ENCODE measurements around the gene KDM8.

Gene KDM8

DNA sequence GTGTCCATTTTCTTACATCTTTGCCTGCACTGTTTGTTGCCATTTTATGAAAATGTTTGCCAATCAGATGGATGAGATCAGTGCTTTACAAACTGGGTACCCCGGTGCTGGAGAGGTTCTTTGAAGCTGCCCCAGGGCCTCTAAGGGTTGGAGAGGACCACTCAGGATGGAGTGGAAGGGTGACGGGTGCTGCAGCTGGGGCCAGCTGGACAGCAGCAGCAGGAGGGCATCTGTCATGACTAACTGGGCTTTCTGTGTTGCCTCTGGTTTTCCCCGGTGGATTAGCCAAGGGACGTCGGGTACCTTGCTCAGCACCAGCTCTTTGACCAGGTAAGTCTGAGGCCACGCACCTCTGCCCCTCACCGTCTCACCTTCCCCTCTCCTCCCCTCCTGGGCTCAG, 12.3 kb downstream of the KDM8 start:
- H3K4me1 ChIP-seq (ENCODE audit: insufficient read depth, poor library complexity, severe bottlenecking), result no peaks in the 10 kb centered on the region
- H3K27me3 ChIP-seq (ENCODE audit: insufficient read depth, poor library complexity, severe bottlenecking), result no peaks in the 10 kb centered on the region
- DNase-seq (ENCODE audit: low spot score), result no peak
- H3K4me3 ChIP-seq (ENCODE audit: severe bottlenecking), result no peak overlapping the region
- H3K27ac ChIP-seq (ENCODE audit: poor library complexity, severe bottlenecking), result no peak overlapping the region
- H3K36me3 ChIP-seq (ENCODE audit: low read depth), result peaks cover 3% of the 10 kb centered on the region; the same call in 1 of the 2 replicates
- no peak for ATAC-seq (ENCODE audit: low read depth)
- TF ChIP-seq, protein P1, sequence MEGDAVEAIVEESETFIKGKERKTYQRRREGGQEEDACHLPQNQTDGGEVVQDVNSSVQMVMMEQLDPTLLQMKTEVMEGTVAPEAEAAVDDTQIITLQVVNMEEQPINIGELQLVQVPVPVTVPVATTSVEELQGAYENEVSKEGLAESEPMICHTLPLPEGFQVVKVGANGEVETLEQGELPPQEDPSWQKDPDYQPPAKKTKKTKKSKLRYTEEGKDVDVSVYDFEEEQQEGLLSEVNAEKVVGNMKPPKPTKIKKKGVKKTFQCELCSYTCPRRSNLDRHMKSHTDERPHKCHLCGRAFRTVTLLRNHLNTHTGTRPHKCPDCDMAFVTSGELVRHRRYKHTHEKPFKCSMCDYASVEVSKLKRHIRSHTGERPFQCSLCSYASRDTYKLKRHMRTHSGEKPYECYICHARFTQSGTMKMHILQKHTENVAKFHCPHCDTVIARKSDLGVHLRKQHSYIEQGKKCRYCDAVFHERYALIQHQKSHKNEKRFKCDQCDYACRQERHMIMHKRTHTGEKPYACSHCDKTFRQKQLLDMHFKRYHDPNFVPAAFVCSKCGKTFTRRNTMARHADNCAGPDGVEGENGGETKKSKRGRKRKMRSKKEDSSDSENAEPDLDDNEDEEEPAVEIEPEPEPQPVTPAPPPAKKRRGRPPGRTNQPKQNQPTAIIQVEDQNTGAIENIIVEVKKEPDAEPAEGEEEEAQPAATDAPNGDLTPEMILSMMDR (IDR thresholded peaks at IDR 0.05; ENCODE audit: poor library complexity, severe bottlenecking), result no peak
- no peaks in the 10 kb centered on the region for H3K9me3 ChIP-seq (ENCODE audit: severe bottlenecking)

DNA sequence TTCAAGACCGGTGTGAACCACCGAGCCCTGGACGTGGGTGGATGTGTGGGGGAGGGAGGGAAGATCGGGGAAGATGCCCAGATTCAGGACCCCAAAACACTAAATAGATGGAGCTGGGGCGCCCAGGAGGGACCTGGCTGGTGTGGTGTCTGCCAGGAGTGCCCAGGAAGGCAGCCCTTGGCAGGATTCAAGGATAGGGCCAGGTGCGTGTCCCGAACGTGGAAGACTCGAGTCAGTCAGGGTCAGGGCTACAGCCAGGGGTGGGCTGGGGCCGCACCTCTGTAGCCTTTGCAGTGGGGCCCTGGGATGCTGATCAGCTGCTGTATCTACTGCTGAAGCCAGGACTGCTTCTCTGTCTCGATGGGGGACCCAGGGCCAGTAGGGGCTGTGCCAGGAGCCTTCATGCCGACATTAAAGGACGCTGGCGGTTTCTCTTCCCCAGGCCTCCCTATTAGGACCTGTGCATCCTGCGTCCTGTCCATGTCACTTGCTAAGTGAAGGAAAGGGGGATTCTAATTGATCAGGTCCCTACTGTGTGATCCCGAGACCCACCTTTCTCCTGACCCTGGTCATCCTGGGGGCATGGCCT, 13.1 kb downstream of the KDM8 start:
- ATAC-seq (ENCODE audit: low read depth) (no peak), DNase-seq (ENCODE audit: low spot score) (no peak)
- peaks cover 3% of the 10 kb centered on the region; the same call in 1 of the 2 replicates for H3K36me3 ChIP-seq (ENCODE audit: low read depth)
- no peaks in the 10 kb centered on the region for H3K9me3 ChIP-seq (ENCODE audit: severe bottlenecking)
- no peak overlapping the region for H3K4me3 ChIP-seq (ENCODE audit: severe bottlenecking)
- H3K27me3 ChIP-seq (ENCODE audit: insufficient read depth, poor library complexity, severe bottlenecking), result no peaks in the 10 kb centered on the region
- H3K4me1 ChIP-seq (ENCODE audit: insufficient read depth, poor library complexity, severe bottlenecking), result no peaks in the 10 kb centered on the region
- no peak overlapping the region for H3K27ac ChIP-seq (ENCODE audit: poor library complexity, severe bottlenecking)
- TF ChIP-seq, protein P1 (IDR thresholded peaks at IDR 0.05; ENCODE audit: poor library complexity, severe bottlenecking), result no peak

DNA sequence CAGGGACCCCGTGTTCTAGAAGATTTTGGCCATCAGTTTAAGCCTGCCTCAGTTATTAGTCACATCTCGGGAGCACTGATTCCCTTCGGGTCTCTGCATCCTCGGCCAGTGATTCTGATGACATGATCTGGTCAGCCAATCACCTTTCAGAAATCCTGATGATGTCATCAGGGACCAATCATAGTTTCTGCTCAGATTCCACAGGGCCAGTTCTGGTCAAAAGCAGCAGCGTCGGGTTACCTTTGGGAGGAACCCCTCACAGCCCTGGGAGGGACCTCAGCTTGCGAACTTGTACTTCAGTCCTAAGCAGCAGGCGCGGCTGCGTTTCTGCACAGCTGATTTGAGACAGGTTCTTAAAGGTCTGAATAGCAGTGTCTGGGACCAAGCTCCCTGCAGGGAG, 13.9 kb downstream of the KDM8 start:
- Histone ChIP-seq H3K36me3 (ENCODE audit: low read depth) (no peaks in the 10 kb centered on the region), H3K4me3 (ENCODE audit: severe bottlenecking) (no peak overlapping the region), H3K27ac (ENCODE audit: poor library complexity, severe bottlenecking) (no peak overlapping the region), H3K27me3 (ENCODE audit: insufficient read depth, poor library complexity, severe bottlenecking) (no peaks in the 10 kb centered on the region), H3K4me1 (ENCODE audit: insufficient read depth, poor library complexity, severe bottlenecking) (no peaks in the 10 kb centered on the region), H3K9me3 (ENCODE audit: severe bottlenecking) (no peaks in the 10 kb centered on the region)
- ATAC-seq (ENCODE audit: low read depth) (no peak), DNase-seq (ENCODE audit: low spot score) (no peak)
- TF ChIP-seq, protein P1 (IDR thresholded peaks at IDR 0.05; ENCODE audit: poor library complexity, severe bottlenecking), result no peak

DNA sequence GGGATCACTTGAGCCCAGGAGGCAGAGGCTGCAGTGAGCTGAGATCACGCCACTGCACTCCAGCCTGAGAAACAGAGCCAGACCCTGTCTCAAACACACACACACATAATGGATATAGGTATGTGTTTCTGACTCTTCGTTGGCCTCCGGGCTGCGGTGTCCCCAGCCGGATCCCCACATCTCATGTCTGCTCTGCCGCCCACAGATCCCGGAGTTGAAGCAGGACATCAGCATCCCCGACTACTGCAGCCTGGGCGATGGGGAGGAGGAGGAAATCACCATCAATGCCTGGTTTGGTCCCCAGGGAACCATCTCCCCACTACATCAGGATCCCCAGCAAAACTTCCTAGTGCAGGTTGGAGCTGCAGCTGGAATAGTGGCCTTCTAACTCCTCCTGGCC, 15.4 kb downstream of the KDM8 start:
- Histone ChIP-seq H3K4me3 (ENCODE audit: severe bottlenecking) (no peak overlapping the region), H3K27ac (ENCODE audit: poor library complexity, severe bottlenecking) (no peak overlapping the region), H3K4me1 (ENCODE audit: insufficient read depth, poor library complexity, severe bottlenecking) (no peaks in the 10 kb centered on the region), H3K27me3 (ENCODE audit: insufficient read depth, poor library complexity, severe bottlenecking) (no peaks in the 10 kb centered on the region), H3K36me3 (ENCODE audit: low read depth) (no peaks in the 10 kb centered on the region; the same call in 1 of the 2 replicates), H3K9me3 (ENCODE audit: severe bottlenecking) (no peaks in the 10 kb centered on the region)
- DNase-seq (ENCODE audit: low spot score), result no peak
- ATAC-seq (ENCODE audit: low read depth), result no peak
- TF ChIP-seq, protein P1 (IDR thresholded peaks at IDR 0.05; ENCODE audit: poor library complexity, severe bottlenecking), result no peak

DNA sequence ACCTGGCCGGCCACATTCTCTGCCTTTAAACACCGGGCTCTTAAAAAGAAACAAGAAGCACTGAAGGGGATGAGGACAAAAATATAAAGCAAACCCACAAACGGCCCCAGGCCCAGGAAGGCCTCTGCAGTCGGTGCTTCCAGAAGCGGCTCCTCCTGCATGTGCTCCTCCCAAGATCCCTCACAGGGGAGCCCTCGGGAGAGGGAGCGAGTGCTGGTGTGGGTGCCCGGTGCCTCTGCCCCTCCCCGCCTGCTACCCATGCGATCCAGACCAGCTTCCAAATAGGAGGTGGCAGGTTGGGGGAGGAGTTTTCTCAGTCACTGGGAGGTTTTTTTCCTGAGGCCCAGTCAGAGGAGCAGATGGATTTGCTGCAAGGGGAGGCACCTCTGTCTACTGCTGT, 15.8 kb downstream of the KDM8 start:
- TF ChIP-seq, protein P1 (IDR thresholded peaks at IDR 0.05; ENCODE audit: poor library complexity, severe bottlenecking), result no peak
- no peak for ATAC-seq (ENCODE audit: low read depth)

More for the DNA sequence above, 15.8 kb downstream of the KDM8 start:
- no peaks in the 10 kb centered on the region for H3K27me3 ChIP-seq (ENCODE audit: insufficient read depth, poor library complexity, severe bottlenecking)
- DNase-seq (ENCODE audit: low spot score), result no peak
- no peaks in the 10 kb centered on the region; the same call in 1 of the 2 replicates for H3K36me3 ChIP-seq (ENCODE audit: low read depth)
- H3K27ac ChIP-seq (ENCODE audit: poor library complexity, severe bottlenecking), result no peak overlapping the region
- no peak overlapping the region for H3K4me3 ChIP-seq (ENCODE audit: severe bottlenecking)
- no peaks in the 10 kb centered on the region for H3K4me1 ChIP-seq (ENCODE audit: insufficient read depth, poor library complexity, severe bottlenecking)
- H3K9me3 ChIP-seq (ENCODE audit: severe bottlenecking), result no peaks in the 10 kb centered on the region

Measured in RWPE2 (cell line).